Calu3 (cell line): ENCODE data around the gene STRIP2. TPM values are rescaled to one million over a fixed set of nuclear protein-coding genes. Genes with fewer than 3 reads are reported as not detected.

Experiments
- BruUV-seq: library from RNA; stranded (reverse); fragments of 400-500 nt; replicated peaks from 2 replicates; lab custom pipeline; 2021; lab: Mats Ljungman, UMichigan
- CTCF ChIA-PET: fragments of 300-600 bp; sonication (Branson Sonifier 250); formaldehyde crosslinking; loops from one replicate; lab custom pipeline; 2022; ENCODE audit warnings: antibody characterized with exemption; lab: Charles Lee
- DNase-seq: peaks from one replicate; pipeline ENCODE4 v3.0.0; 2022
- H3K27ac Mint-ChIP-seq: one replicate; pipeline ENCODE4 v1.8.0; 2022; ENCODE audit warnings: mixed read lengths; ENCODE audit not compliant: unreplicated experiment
- H3K27me3 Mint-ChIP-seq: one replicate; pipeline ENCODE4 v1.8.0; 2022; ENCODE audit warnings: mixed read lengths; ENCODE audit not compliant: unreplicated experiment
- H3K36me3 Mint-ChIP-seq: one replicate; pipeline ENCODE4 v1.8.0; 2022; ENCODE audit warnings: mild to moderate bottlenecking, moderate library complexity, mixed read lengths; ENCODE audit not compliant: insufficient read depth, unreplicated experiment
- H3K4me1 Mint-ChIP-seq: one replicate; pipeline ENCODE4 v1.8.0; 2022; ENCODE audit warnings: mild to moderate bottlenecking, low read depth, mixed read lengths; ENCODE audit not compliant: unreplicated experiment
- H3K4me3 Mint-ChIP-seq: one replicate; pipeline ENCODE4 v1.8.0; 2022; ENCODE audit warnings: mild to moderate bottlenecking, low read depth, moderate library complexity, mixed read lengths; ENCODE audit not compliant: unreplicated experiment
- H3K9me3 Mint-ChIP-seq: one replicate; pipeline ENCODE4 v1.8.0; 2022; ENCODE audit warnings: low read depth, mixed read lengths; ENCODE audit not compliant: unreplicated experiment
- CTCF ChIP-seq: fragments of 200-600 bp; IDR thresholded peaks from one replicate; pipeline ENCODE4 v1.8.0; 2022; ENCODE audit warnings: antibody characterized with exemption; ENCODE audit not compliant: unreplicated experiment
- intact Hi-C: fragments of 100-400 bp; cut with micrococcal nuclease; formaldehyde crosslinking; loops from one replicate; pipeline ENCODE4 v1.10.0; 2022; ENCODE audit not compliant: unreplicated experiment
- total RNA-seq: library from RNA; stranded (reverse); gene quantifications from 2 replicates; pipeline ENCODE4 v1.2.3, GENCODE V29; 2022

Gene STRIP2
- total RNA-seq, 1 experiment from 2014 or later, result 10.1 TPM

DNA sequence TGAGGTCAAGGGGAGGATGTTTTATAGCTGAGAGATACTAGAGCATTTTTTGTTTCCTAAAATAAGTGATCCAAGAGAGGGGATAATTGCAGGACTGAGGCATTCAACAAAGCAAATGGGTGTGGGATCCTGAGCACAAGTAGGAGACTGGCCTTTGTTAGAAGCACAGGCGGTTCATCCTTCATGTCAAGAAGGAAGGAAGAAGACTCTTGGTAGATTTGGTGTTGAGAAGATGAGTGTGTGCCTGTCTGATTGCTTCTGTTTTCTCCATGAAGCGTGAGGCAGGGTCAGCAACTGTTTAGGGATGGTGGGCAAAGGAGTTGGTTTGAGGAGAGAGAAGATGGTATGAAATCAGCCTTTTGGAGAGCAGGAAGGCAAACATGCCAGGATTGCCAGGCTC lies 27.6 kb downstream of the STRIP2 start:
- no TSS peak for BruUV-seq
- Mint-ChIP-seq H3K4me3 (no peak overlapping the region), H3K27me3 (no peaks in the 10 kb centered on the region), H3K27ac (no peak overlapping the region), H3K36me3 (no peaks in the 10 kb centered on the region), H3K9me3 (no peaks in the 10 kb centered on the region), H3K4me1 (no peaks in the 10 kb centered on the region)
- intact Hi-C loops, result no loop called here
- CTCF ChIA-PET, result no interaction called here
- DNase-seq, result no peak
- TF ChIP-seq CTCF, result no peak

DNA sequence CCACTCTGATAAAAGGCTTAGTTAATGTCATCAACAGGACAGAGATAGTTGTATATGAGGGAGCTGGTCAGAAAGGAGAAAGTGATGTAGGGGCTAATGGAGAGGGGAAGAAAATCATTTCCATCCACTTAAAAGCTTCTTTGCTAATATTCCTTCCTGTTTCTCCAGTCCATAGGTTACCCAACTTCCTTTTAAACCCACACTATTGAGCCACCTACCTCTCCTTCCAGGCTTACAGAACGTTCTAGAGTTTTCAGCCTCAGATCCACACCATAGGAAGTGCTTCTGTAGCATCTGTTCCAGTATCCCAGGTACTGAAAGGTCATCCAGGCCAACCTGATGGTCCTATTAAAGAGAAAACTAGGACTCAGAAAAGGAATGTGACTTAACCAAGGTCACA lies 28.2 kb downstream of the STRIP2 start:
- H3K9me3 Mint-ChIP-seq, result no peaks in the 10 kb centered on the region
- no peak for TF ChIP-seq CTCF
- H3K27ac Mint-ChIP-seq, result no peak overlapping the region
- no peaks in the 10 kb centered on the region for H3K36me3 Mint-ChIP-seq
- CTCF ChIA-PET, result no interaction called here
- no peaks in the 10 kb centered on the region for H3K4me1 Mint-ChIP-seq
- no peaks in the 10 kb centered on the region for H3K27me3 Mint-ChIP-seq
- no peak for DNase-seq
- no peak overlapping the region for H3K4me3 Mint-ChIP-seq
- no TSS peak for BruUV-seq
- intact Hi-C loops, result no loop called here

- Mint-ChIP-seq H3K9me3 (no peaks in the 10 kb centered on the region), H3K36me3 (no peaks in the 10 kb centered on the region), H3K27me3 (no peaks in the 10 kb centered on the region), H3K4me1 (no peaks in the 10 kb centered on the region), H3K27ac (no peak overlapping the region), H3K4me3 (no peak overlapping the region)
- no peak for TF ChIP-seq CTCF
- CTCF ChIA-PET, result no interaction called here
- intact Hi-C loops, result no loop called here
- no peak for DNase-seq
- BruUV-seq, result no TSS peak
These were observed 30.0 kb downstream of the STRIP2 start for GRCh38 chr7:129464194-129464593.

DNA sequence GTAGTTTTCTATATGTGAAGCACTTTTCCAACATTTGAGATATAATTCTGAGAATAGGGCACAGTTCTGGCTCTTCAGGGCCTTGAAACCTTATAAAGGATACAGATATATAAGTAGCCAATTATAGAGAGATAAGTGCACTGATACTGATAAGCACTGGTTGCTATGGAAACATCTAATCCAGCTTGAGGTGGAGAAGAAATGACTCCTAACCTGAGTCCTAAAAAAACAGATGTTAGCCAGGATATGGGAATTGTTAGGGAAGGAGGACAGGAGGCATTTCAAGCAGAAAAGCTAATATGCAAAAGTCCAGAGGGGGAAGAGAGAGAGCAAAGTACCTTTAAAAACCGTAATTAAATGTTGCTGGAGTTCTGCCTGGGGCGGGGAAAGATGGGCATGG lies 30.8 kb downstream of the STRIP2 start:
- TF ChIP-seq CTCF, result no peak
- no peaks in the 10 kb centered on the region for H3K36me3 Mint-ChIP-seq
- H3K9me3 Mint-ChIP-seq, result no peaks in the 10 kb centered on the region
- intact Hi-C loops, result no loop called here
- H3K27me3 Mint-ChIP-seq, result no peaks in the 10 kb centered on the region
- H3K4me3 Mint-ChIP-seq, result no peak overlapping the region
- CTCF ChIA-PET, result no interaction called here
- no peak for DNase-seq
- no peaks in the 10 kb centered on the region for H3K4me1 Mint-ChIP-seq
- BruUV-seq, result no TSS peak
- no peak overlapping the region for H3K27ac Mint-ChIP-seq
